Left hindlimb (tissue), 1 donor: Measurements from ENCODE around the gene ASTL.
A peak's percentile ranks its signal among the peaks of the same experiment; 100 is the strongest.

ENCODE experiments used
- DNase-seq: peaks from one replicate; pipeline ENCODE4 v3.0.0-alpha.2; 2018

ASTL gene

DNA sequence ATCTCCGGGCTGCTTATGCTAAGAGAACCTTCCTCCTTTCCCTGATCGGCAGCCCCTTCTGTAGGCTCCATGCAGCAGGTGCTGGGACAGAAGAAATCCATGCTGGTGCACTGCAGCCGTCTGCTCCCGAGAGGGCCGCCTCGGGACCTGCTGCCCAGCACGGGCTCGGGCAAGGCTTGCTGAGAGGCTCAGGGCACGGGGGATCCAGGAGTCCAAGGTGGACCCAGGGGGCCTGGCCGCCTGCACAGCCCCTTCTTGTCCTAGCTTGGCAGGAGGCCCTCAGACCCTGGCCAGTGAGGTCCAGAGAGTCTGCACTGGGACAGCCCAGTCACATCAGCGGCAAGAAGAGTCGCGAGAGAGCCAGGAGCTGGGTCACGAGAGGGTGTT lies 20.2 kb upstream of the ASTL start:
- DNase-seq = no peak

- no peak for DNase-seq
Measured at GRCh38 chr2:96157649-96158553, 19.6 kb upstream of the ASTL start.

- no peak for DNase-seq
Measured at GRCh38 chr2:96156926-96157648, 18.8 kb upstream of the ASTL start.

DNA sequence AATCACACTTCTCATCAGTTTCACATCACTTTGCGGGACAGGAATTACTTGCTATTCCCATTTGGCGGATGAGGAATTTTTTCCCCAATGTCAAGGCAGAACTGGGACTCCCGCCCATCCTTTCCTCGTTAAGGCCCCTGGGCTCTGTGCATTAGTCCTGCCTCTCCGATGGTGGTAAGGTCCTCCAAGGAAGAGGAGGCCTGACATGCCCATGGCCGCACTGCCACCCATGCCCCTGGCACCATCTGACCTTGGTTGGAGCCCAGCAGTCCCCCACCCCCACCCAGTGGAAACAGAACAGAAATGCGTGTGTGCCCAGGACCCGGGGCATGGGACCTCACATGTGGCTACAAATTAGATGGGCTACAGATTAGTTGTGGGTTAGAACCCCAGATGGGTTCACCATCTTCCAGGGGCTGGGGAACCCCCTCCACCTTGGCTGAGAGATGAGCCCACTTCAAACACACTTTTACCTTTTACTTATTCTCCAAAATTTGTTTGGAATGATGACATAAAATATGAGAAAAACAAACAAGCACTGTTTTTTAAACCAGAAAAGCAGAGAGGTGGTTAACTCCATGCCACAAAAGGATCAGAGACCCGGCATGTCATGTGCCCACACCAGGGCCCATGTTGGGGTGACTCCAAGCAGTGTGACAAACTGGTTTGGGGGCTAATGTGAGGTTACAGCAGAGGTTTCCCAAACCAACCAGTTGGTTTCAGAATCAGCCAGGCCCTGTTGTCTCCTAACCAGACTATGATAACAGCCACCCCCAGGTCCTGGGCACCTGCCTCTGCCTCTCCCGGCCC lies 17.9 kb upstream of the ASTL start:
- DNase-seq = no peak

GRCh38 chr2:96154506-96155380 lies 16.4 kb upstream of the ASTL start:
- DNase-seq = no peak

DNA sequence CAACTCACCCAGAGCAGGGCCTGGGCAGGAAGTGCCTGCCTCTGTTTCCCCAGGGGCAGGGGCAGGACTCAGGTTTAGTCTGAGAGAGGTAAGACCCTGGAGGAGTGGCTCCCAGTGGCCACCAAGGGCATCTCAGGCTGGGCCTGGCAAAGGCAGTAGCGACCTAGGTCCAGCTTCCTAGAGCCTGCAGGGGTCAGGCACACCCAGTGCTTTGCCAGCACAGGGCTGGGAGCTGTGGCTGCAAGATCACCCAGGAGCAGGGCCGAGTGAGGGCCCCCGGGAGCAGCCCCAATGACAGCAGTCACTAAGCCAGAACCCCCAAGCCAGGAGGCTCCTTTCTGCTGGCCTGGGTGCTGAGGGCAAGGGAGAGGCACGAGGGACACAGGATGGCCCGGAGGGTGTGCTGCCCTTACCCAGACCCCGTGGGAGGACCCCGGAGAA lies 15.7 kb upstream of the ASTL start:
- DNase-seq = no peak

DNA sequence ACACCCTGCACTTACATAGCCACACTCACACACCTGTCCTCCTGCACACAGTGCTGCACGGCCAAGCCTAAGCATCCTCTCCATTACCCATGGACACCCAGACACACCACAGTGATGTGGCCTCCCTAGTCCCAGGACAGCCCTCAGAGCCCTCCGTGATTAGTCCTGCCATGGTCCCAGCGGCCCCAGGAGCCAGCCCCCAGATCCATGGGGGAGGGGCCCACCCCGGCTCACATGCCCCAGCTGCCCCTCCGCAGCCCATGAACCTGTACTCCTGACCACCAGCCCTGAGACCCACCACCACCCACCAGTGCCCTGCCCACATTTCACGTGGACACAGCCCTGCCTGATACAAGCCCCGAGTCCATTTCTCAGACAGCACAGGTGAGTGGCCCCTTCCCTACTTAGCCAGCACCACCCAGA lies 15.0 kb upstream of the ASTL start:
- no peak for DNase-seq

- DNase-seq = no peak
Measured at GRCh38 chr2:96152304-96153161, 14.2 kb upstream of the ASTL start.

DNA sequence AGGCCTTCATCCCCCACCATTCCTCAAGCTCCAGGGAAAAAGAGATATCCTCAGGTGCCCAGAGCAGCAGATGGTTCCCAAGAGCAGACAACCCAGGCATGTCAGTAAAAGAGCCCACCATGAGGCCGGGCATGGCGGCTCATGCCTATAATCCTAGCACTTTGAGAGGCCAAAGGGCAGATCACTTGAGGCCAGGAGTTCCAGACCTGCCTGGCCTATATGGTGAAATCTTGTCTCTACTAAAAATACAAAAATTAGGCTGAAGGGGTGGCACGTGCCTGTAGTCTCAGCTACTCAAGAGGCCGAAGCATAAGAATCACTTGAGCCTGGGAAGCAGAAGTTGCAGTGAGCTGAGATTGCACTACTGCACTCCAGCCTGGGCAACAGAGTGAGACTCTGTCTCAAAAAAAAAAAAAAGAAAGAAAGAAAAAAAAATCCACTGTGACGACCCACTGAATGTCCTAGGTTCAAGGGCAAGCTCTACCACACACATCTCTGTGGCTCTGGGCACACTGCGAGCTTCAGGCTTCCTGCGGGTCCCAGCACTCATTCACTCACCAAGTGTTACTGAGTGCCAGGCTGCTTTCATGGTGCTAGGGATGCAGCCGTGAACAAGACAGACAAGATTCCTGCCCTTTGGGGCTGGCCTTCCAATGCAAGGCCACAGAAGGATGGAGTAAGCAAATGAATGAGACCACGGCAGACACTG lies 13.4 kb upstream of the ASTL start:
- no peak for DNase-seq

- DNase-seq = no peak
Measured at GRCh38 chr2:96150791-96151594, 12.7 kb upstream of the ASTL start.

- DNase-seq = no peak
Measured at GRCh38 chr2:96150007-96150640, 11.8 kb upstream of the ASTL start.

DNA sequence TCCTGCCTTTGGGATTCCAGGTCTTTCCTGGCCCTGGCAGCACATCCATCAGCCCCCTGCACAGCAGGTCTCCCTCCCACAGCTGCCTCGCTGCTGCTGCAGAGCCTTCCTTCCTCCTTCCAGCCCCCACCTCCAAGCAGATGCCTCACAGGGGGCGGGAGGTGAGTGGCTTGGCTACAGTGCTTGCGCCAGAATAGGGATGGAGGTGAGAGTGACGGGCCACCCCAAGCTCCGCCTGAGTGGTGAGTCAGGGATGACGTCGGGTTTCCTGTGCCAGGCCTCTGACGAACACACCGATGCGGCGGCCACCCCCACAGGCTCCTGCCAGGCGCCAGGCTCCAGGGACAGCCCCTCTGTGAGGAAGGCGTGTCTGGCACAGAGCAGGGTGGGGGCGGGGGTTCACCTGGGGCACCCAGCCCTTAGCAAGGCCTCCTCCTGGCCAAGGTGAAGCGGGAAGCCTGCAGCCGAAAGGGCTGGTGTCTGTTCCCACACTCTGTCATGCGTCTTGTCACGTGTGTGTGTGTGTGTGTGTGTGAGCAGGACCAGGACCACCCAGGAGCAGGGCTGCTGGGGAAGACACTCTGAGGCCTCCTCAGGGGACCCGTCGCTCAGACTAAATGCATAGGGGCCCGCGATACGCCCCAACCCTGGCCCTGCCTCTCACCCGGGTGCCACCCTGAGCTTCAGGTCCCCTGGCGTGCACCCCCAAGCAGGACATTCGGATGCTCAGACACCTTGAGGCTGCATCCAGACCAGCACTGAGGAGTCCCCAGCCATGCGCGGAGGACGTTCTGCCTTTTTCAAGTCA lies 10.3 kb upstream of the ASTL start:
- DNase-seq = peak; percentile 88

DNA sequence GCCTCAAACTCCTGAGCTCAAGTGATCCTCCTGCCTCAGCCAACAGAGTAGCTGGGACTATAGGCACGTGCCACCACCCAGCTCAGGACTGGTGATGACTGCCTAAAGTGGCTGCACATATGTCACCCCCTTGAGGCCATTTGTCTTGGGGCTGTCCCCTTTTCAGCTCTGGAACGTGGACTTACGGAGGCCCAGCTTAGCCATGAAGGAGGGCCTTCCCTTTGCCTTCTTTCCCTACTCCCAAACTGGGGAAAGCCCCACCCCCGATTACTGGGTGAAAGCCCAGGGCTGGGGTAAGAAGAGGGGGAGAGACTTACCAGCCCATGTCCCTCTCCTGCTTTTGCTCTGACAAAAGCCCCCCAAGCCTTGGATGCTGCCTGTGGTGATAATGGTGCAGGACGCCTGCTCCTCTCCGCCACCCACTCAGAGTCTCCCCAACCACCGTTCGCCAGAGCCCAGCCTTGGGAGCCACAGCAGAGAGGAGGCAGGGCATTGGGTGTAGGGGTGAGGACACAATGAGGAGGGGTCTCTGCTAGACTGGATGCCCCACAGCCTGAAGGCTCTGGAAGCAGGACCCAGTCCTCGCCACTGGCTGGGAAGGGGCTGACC lies 9.4 kb upstream of the ASTL start:
- DNase-seq = no peak

DNA sequence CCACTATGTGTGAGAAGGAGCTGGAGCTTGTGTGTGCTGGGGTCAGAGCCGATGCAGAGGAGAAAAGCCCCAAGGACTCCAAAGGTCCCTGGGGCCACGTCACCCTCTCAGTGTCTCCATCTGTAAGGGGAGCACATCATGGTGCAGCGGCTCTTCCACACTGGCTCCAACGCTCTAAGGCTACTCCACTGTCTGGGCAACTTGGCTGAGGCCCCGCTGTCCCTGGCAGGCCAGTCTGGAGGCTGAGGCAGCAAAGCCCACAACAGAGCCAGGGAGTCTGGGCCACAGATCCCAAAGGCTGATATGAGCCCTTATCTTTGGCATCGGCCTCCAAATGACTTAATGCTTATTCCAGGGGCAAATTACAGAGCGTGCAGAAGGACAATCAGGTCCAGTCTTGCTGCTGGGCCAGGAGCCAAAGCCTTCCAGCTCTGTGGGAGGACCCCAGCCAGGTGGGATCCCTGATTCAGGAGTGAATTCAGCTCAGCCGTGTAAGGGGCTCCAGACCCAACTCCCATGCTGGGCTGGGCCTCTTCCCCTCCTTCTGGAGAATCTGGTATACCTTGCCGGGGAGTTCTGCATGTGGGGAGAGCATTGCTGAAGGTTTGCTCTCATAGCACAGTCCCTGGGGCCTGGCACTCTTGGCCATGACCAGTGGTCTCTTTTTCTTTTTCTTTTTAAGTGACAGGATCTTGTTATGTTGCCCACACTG lies 8.7 kb upstream of the ASTL start:
- no peak for DNase-seq

DNA sequence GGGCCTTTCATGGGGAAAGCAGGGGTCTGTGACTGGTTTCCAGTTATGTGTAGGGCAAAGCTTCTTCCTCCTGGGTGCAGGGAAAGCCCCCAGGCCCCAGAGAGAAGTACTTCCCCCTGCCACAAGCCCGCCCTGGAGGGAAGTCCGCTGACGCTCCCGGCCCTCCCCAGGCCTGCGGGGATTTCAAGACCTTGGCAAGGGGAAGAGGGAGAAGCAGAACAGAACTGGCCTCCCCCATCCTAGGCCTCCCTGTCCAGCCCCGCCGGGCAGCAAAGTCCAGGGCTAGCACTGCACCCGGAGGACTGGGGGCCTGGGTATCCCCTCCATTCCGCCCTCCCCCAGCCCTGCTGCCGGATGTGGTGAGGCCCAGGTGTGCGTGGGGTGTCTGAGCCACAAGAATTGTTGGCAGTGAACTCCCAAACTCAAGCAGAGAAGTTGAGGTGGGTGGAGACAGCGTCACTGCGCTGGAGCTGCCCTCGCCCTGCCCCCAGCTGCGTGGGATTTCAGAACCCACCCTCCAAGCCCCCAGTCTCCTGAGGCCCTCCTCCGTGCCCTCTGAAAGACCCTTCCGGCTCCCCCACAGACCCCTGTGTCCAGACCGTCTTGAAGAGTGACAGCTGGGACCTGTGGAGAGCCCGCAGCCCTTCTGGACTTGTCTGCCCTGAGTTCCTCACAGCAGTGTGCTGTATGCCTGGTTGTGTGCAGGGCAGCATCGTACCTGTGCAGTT lies 8.0 kb upstream of the ASTL start:
- peak; percentile 61 for DNase-seq

DNA sequence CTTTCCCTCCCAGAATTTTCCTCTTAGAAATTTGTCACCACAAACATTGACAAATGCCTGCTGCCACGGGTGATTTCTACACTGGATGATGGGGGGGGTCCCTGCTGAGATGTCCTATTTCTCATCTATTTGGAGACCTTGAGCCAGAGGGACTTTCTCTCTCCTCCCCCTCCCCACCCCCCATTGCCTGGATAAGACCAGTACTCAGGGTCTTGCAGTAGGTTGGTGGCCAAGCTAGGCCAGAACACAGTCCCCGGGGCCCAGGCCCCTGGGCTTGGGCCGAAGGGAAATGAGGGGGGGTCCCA lies 7.5 kb upstream of the ASTL start:
- no peak for DNase-seq
